ENCODE data around the gene NPY2R.

DNA sequence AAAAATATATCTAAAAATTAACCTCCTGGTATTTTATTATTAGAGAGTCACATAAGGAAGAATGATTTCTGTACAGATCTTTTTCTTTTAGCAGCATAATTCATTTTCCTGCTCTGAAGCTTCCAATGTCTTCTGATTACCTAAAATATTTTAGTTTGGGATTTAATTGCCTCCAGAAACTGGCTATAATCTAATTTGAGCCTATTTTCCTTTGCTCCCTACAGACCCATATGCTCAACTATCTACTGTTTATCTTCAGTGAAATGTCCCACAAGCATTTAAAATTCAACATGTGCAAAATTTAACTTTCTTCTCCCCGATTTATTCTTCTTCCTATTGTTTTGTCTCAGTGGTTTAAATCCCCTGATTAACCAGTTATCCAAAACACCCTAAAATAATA, 29.1 kb downstream of the NPY2R start:
- TF ChIP-seq, protein P1, sequence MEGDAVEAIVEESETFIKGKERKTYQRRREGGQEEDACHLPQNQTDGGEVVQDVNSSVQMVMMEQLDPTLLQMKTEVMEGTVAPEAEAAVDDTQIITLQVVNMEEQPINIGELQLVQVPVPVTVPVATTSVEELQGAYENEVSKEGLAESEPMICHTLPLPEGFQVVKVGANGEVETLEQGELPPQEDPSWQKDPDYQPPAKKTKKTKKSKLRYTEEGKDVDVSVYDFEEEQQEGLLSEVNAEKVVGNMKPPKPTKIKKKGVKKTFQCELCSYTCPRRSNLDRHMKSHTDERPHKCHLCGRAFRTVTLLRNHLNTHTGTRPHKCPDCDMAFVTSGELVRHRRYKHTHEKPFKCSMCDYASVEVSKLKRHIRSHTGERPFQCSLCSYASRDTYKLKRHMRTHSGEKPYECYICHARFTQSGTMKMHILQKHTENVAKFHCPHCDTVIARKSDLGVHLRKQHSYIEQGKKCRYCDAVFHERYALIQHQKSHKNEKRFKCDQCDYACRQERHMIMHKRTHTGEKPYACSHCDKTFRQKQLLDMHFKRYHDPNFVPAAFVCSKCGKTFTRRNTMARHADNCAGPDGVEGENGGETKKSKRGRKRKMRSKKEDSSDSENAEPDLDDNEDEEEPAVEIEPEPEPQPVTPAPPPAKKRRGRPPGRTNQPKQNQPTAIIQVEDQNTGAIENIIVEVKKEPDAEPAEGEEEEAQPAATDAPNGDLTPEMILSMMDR (IDR thresholded peaks at IDR 0.05): no peak
- no peak for TF ChIP-seq EZH2 (IDR thresholded peaks at IDR 0.05; ENCODE audit: borderline replicate concordance, insufficient read depth, low read depth, low read length, poor library complexity, severe bottlenecking)
